ENCODE results near the gene PTPRR. TPM values are rescaled to one million over a fixed set of nuclear protein-coding genes. Genes with fewer than 3 reads are reported as not detected.

The PTPRR gene
- total RNA-seq, 1 donor from 2014 or later, result 0.46 TPM

DNA sequence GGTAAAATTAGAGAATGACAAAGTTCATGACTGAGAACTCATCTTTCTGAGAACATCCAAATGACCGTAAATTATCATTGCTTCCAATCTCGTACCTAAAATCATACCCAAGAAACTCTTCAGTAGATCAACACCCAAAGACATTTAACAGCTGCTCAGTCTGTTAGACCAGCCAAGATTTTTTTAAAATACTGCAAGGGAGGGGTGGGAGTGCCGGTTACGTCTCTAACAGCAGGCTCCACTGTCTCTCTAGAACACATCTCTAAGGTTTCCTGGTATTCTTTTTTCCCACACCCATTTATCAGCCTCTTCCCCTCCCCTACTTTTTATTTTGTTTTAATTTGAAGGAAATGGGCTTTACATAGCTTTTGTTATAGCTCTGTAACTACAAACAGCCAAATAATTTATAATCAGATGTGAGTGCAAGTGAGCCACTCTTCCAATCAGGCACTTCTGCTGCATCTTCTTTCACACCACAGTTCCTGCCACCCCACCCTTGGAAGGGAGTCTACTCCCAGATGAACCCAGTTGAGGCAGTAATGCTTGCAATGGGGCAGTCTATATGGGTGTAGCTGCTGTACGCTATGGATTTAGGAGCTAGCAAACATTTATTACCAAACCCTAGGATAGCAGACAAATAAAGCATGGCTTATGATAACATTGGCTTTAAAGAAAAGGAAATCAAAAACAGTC lies 305.2 kb downstream of the PTPRR start:
- TF ChIP-seq, protein P1, sequence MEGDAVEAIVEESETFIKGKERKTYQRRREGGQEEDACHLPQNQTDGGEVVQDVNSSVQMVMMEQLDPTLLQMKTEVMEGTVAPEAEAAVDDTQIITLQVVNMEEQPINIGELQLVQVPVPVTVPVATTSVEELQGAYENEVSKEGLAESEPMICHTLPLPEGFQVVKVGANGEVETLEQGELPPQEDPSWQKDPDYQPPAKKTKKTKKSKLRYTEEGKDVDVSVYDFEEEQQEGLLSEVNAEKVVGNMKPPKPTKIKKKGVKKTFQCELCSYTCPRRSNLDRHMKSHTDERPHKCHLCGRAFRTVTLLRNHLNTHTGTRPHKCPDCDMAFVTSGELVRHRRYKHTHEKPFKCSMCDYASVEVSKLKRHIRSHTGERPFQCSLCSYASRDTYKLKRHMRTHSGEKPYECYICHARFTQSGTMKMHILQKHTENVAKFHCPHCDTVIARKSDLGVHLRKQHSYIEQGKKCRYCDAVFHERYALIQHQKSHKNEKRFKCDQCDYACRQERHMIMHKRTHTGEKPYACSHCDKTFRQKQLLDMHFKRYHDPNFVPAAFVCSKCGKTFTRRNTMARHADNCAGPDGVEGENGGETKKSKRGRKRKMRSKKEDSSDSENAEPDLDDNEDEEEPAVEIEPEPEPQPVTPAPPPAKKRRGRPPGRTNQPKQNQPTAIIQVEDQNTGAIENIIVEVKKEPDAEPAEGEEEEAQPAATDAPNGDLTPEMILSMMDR (conservative IDR thresholded peaks at IDR 0.05; ENCODE audit: low read depth, low read length), result no peak
- H3K4me3 ChIP-seq (ENCODE audit: low read depth, low read length), result no peak overlapping the region
- DNase-seq (ENCODE audit: low read depth), result no peak

GRCh38 chr12:70609739-70610491 lies 310.6 kb downstream of the PTPRR start:
- DNase-seq (ENCODE audit: low read depth), result no peak

GRCh38 chr12:70609203-70609602 lies 311.3 kb downstream of the PTPRR start:
- peak overlapping the region; percentile 67 for H3K4me3 ChIP-seq (ENCODE audit: low read depth, low read length)
- DNase-seq (ENCODE audit: low read depth), result no peak
- TF ChIP-seq, protein P1 (conservative IDR thresholded peaks at IDR 0.05; ENCODE audit: low read depth, low read length), result no peak

More at GRCh38 chr12:70609739-70610491, 310.6 kb downstream of the PTPRR start:
- peak overlapping the region; percentile 67 for H3K4me3 ChIP-seq (ENCODE audit: low read depth, low read length)
- TF ChIP-seq, protein P1 (conservative IDR thresholded peaks at IDR 0.05; ENCODE audit: low read depth, low read length), result no peak

GRCh38 chr12:70608184-70608583 lies 312.4 kb downstream of the PTPRR start:
- H3K4me3 ChIP-seq (ENCODE audit: low read depth, low read length), result no peak overlapping the region
- TF ChIP-seq, protein P1 (conservative IDR thresholded peaks at IDR 0.05; ENCODE audit: low read depth, low read length), result no peak
- DNase-seq (ENCODE audit: low read depth), result no peak

GRCh38 chr12:70607107-70607506 lies 313.4 kb downstream of the PTPRR start:
- DNase-seq (ENCODE audit: low read depth), result no peak
- H3K4me3 ChIP-seq (ENCODE audit: low read depth, low read length), result no peak overlapping the region
- TF ChIP-seq, protein P1 (conservative IDR thresholded peaks at IDR 0.05; ENCODE audit: low read depth, low read length), result no peak

DNA sequence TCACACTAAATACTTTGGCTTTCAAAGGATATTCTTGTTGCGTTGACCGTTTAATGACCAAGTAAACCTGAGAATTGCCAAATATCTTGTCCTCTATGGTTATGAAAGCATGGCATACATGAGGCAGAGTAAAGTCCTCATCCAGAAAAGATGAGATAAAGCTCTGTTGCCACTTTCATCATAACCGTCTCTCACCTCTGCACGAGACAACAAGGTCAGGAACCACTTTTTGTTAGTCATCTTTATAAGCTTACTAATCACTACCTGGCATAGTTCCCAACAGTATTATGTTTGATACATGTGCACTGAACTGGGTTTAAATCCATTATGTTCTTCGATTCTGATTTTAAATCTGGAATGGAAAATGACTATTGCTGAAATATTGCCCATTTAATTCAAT lies 314.6 kb downstream of the PTPRR start:
- DNase-seq (ENCODE audit: low read depth), result no peak
- TF ChIP-seq, protein P1 (conservative IDR thresholded peaks at IDR 0.05; ENCODE audit: low read depth, low read length), result no peak
- H3K4me3 ChIP-seq (ENCODE audit: low read depth, low read length), result no peak overlapping the region
